Stimulated activated naive CD4-positive, alpha-beta T cell treated with Interleukin-2 at 50 U/mL for 16 hours (primary cell): ENCODE measurements around the gene NDUFA13.

Source experiments
- DNase-seq: peaks from one replicate; lab custom pipeline; 2025; lab: John Stamatoyannopoulos, UW

Gene NDUFA13

DNA sequence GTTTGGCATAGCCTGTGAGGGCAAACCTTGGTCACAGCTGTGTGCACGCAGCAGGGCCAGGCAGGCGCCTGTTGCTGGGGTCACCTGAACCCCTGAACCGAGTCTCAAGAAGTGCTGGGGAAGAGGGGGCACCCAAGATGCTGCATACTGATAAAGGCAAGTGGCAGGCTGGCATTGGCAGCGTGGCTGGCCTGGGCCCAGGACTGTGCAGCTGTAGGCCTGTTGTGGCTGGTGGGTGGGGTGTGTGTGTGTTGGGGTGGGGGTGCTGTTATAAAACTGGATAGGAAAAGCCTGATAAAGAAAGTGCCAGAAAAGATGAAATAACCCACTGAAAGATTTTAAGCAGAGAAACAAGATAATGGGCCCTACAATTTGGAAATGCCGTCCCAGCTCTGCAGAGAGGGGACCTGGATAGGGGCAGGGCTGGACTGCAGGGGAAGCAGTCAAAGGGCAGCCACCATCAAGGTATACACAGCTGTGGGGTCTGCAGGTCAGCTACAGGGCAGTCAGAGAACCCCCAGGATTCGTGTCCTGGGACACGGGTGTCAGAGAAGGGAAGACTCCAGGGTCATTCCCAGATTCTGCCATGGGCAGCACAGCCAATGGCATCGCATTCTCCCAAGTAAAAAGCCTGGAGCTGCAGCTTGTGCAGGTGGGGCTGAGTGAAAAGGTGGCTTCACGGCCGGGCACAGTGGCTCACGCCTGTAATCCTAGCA, 55.2 kb downstream of the NDUFA13 start:
- DNase-seq: no peak

- DNase-seq: no peak
These were observed 59.4 kb downstream of the NDUFA13 start for GRCh38 chr19:19575411-19575810.
